ENCODE data around the gene ZDHHC3. TPM values are rescaled to one million over a fixed set of nuclear protein-coding genes. Genes with fewer than 3 reads are reported as not detected.

The ZDHHC3 gene
- total RNA-seq, 1 donor from 2014 or later, result 66.6 TPM

DNA sequence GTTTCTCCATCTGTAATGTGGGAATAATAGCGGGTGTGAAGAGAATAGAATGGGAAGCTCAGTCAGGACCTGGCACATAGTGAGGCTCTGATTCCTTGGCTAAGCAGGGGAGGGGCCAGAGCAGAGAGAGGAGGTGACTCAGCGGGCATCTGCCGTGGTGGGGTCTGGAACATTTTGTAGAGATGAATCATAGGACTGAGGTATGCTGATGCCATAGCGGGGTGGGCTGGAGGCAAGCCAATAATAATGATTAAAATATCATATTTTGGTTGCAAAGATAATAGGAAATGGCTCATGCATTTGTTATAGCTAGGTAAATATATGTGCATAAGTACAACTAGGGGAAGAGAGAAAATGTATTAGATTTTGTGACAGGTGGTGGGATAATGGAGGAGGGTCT is 90.4 kb downstream of the ZDHHC3 start:
- H3K4me1 Mint-ChIP-seq (ENCODE audit: low read depth, unreplicated experiment), result peaks cover 23% of the 10 kb centered on the region
- no peak for FAIRE-seq
- H3K27ac Mint-ChIP-seq (ENCODE audit: unreplicated experiment), result peak overlapping the region; percentile 83
- peaks cover 4% of the 10 kb centered on the region for H3K27me3 Mint-ChIP-seq (ENCODE audit: low read depth, unreplicated experiment)
- DNase-seq (ENCODE audit: low read depth), result peak; percentile 93
- no peaks in the 10 kb centered on the region for H3K36me3 Mint-ChIP-seq (ENCODE audit: low read depth, unreplicated experiment)
- no peaks in the 10 kb centered on the region for H3K9me3 ChIP-seq (ENCODE audit: insufficient read depth, low read depth, low read length)
- H3K4me2 ChIP-seq (ENCODE audit: low read length), result peak overlapping the region; percentile 79
- peak overlapping the region; percentile 93 for H3K27ac ChIP-seq (ENCODE audit: low read depth, low read length)
- H3K9me3 Mint-ChIP-seq (ENCODE audit: unreplicated experiment), result no peaks in the 10 kb centered on the region
- TF ChIP-seq, protein P1, sequence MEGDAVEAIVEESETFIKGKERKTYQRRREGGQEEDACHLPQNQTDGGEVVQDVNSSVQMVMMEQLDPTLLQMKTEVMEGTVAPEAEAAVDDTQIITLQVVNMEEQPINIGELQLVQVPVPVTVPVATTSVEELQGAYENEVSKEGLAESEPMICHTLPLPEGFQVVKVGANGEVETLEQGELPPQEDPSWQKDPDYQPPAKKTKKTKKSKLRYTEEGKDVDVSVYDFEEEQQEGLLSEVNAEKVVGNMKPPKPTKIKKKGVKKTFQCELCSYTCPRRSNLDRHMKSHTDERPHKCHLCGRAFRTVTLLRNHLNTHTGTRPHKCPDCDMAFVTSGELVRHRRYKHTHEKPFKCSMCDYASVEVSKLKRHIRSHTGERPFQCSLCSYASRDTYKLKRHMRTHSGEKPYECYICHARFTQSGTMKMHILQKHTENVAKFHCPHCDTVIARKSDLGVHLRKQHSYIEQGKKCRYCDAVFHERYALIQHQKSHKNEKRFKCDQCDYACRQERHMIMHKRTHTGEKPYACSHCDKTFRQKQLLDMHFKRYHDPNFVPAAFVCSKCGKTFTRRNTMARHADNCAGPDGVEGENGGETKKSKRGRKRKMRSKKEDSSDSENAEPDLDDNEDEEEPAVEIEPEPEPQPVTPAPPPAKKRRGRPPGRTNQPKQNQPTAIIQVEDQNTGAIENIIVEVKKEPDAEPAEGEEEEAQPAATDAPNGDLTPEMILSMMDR (IDR thresholded peaks at IDR 0.05; ENCODE audit: insufficient read depth, low read depth, low read length), result no peak
- no peak for TF ChIP-seq EZH2 (IDR thresholded peaks at IDR 0.05; ENCODE audit: insufficient read depth, low read length)
- no peaks in the 10 kb centered on the region for H4K20me1 ChIP-seq (ENCODE audit: insufficient read depth, low read length)
- peaks cover 34% of the 10 kb centered on the region for H3K4me1 ChIP-seq (ENCODE audit: insufficient read depth, low read length)
- no peak overlapping the region for H3K4me3 Mint-ChIP-seq (ENCODE audit: unreplicated experiment)
- H3K79me2 ChIP-seq (ENCODE audit: insufficient read depth, low read length), result no peaks in the 10 kb centered on the region
- H3K4me3 ChIP-seq (ENCODE audit: insufficient read depth, low read depth, low read length), result peak overlapping the region; percentile 16
- H3K27me3 ChIP-seq (ENCODE audit: insufficient read depth, low read length), result no peaks in the 10 kb centered on the region
- H3K9ac ChIP-seq (ENCODE audit: low read length), result peak overlapping the region; percentile 63
- H3K36me3 ChIP-seq (ENCODE audit: insufficient read depth, low read length), result no peaks in the 10 kb centered on the region
- no peak overlapping the region for H2AFZ ChIP-seq (ENCODE audit: low read depth, low read length)

DNA sequence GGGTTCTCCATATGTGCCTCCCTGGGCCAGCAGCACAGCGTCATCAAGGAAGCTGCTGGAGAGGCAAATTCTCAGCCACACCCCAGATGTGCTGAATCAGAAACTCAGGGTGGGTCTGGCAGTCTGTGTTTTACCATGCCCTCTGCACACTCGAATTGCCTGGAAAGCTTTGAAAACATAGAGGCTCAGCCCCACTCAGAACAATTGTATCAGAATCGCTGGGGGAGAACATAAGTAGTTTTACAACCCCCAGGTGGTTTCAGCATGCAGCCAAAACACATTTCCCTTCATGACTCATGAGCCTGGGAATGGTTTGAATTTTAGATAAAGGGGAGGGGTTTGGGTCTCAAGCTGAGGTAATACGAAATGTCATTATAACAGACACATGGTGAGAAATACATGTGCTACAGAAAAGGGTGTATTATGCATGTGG is 92.0 kb downstream of the ZDHHC3 start:
- TF ChIP-seq, protein P1 (IDR thresholded peaks at IDR 0.05; ENCODE audit: insufficient read depth, low read depth, low read length), result no peak
- TF ChIP-seq EZH2 (IDR thresholded peaks at IDR 0.05; ENCODE audit: insufficient read depth, low read length), result no peak

GRCh38 chr3:44883213-44883955 is 92.6 kb downstream of the ZDHHC3 start:
- Histone ChIP-seq H3K4me2 (ENCODE audit: low read length) (peak overlapping the region; percentile 79), H3K9ac (ENCODE audit: low read length) (peak overlapping the region; percentile 75)
- peak overlapping the region; percentile 79 for H3K27ac Mint-ChIP-seq (ENCODE audit: unreplicated experiment)

More for the DNA sequence above, 92.0 kb downstream of the ZDHHC3 start:
- peak overlapping the region; percentile 79 for H3K4me2 ChIP-seq (ENCODE audit: low read length)
- H4K20me1 ChIP-seq (ENCODE audit: insufficient read depth, low read length), result no peaks in the 10 kb centered on the region
- Mint-ChIP-seq H3K9me3 (ENCODE audit: unreplicated experiment) (no peaks in the 10 kb centered on the region), H3K4me3 (ENCODE audit: unreplicated experiment) (peak overlapping the region; percentile 28), H3K36me3 (ENCODE audit: low read depth, unreplicated experiment) (no peaks in the 10 kb centered on the region), H3K27ac (ENCODE audit: unreplicated experiment) (peak overlapping the region; percentile 79), H3K27me3 (ENCODE audit: low read depth, unreplicated experiment) (no peaks in the 10 kb centered on the region), H3K4me1 (ENCODE audit: low read depth, unreplicated experiment) (peaks cover 25% of the 10 kb centered on the region)
- H2AFZ ChIP-seq (ENCODE audit: low read depth, low read length), result peak overlapping the region; percentile 61
- H3K27me3 ChIP-seq (ENCODE audit: insufficient read depth, low read length), result no peaks in the 10 kb centered on the region
- peak overlapping the region; percentile 75 for H3K9ac ChIP-seq (ENCODE audit: low read length)
- H3K4me1 ChIP-seq (ENCODE audit: insufficient read depth, low read length), result peaks cover 34% of the 10 kb centered on the region
- H3K79me2 ChIP-seq (ENCODE audit: insufficient read depth, low read length), result no peaks in the 10 kb centered on the region
- H3K36me3 ChIP-seq (ENCODE audit: insufficient read depth, low read length), result no peaks in the 10 kb centered on the region
- H3K9me3 ChIP-seq (ENCODE audit: insufficient read depth, low read depth, low read length), result no peaks in the 10 kb centered on the region
- H3K4me3 ChIP-seq (ENCODE audit: insufficient read depth, low read depth, low read length), result peak overlapping the region; percentile 14
- H3K27ac ChIP-seq (ENCODE audit: low read depth, low read length), result peak overlapping the region; percentile 93
- DNase-seq (ENCODE audit: low read depth) (peak; percentile 97), FAIRE-seq (peak; percentile 80)

More at GRCh38 chr3:44883213-44883955, 92.6 kb downstream of the ZDHHC3 start:
- Mint-ChIP-seq H3K9me3 (ENCODE audit: unreplicated experiment) (no peaks in the 10 kb centered on the region), H3K36me3 (ENCODE audit: low read depth, unreplicated experiment) (no peaks in the 10 kb centered on the region), H3K4me1 (ENCODE audit: low read depth, unreplicated experiment) (peaks cover 25% of the 10 kb centered on the region), H3K27me3 (ENCODE audit: low read depth, unreplicated experiment) (no peaks in the 10 kb centered on the region), H3K4me3 (ENCODE audit: unreplicated experiment) (no peak overlapping the region)
- no peaks in the 10 kb centered on the region for H3K79me2 ChIP-seq (ENCODE audit: insufficient read depth, low read length)
- DNase-seq (ENCODE audit: low read depth), result no peak
- TF ChIP-seq, protein P1 (IDR thresholded peaks at IDR 0.05; ENCODE audit: insufficient read depth, low read depth, low read length), result peak; percentile 5
- TF ChIP-seq EZH2 (IDR thresholded peaks at IDR 0.05; ENCODE audit: insufficient read depth, low read length), result no peak
- H3K4me1 ChIP-seq (ENCODE audit: insufficient read depth, low read length), result peaks cover 34% of the 10 kb centered on the region
- H4K20me1 ChIP-seq (ENCODE audit: insufficient read depth, low read length), result no peaks in the 10 kb centered on the region
- H3K4me3 ChIP-seq (ENCODE audit: insufficient read depth, low read depth, low read length), result peak overlapping the region; percentile 14
- no peak for FAIRE-seq
- H3K27ac ChIP-seq (ENCODE audit: low read depth, low read length), result peak overlapping the region; percentile 93
- H3K9me3 ChIP-seq (ENCODE audit: insufficient read depth, low read depth, low read length), result no peaks in the 10 kb centered on the region
- H3K27me3 ChIP-seq (ENCODE audit: insufficient read depth, low read length), result no peaks in the 10 kb centered on the region
- H2AFZ ChIP-seq (ENCODE audit: low read depth, low read length), result peak overlapping the region; percentile 61
- no peaks in the 10 kb centered on the region for H3K36me3 ChIP-seq (ENCODE audit: insufficient read depth, low read length)
